Measurements from ENCODE around the gene DOK5. TPM values are rescaled to one million over a fixed set of nuclear protein-coding genes. Genes with fewer than 3 reads are reported as not detected.

Gene DOK5
- total RNA-seq, 1 donor from 2014 or later, result 0.69 TPM

GRCh38 chr20:54587408-54587807, 112.0 kb downstream of the DOK5 start:
- DNase-seq (no peak), ATAC-seq (no peak)
- H3K27me3 ChIP-seq, result no peaks in the 10 kb centered on the region
- H3K27ac ChIP-seq, result no peak overlapping the region
- no peak for TF ChIP-seq CTCF (IDR thresholded peaks at IDR 0.05)
- no peaks in the 10 kb centered on the region for H3K36me3 ChIP-seq
- intact Hi-C loops (cut with DNase I), result no loop called here
- no peaks in the 10 kb centered on the region for H3K4me1 ChIP-seq
- no peaks in the 10 kb centered on the region for H3K9me3 ChIP-seq
- no peak overlapping the region for H3K4me3 ChIP-seq

GRCh38 chr20:54589402-54590030, 114.1 kb downstream of the DOK5 start:
- Histone ChIP-seq H3K36me3 (no peaks in the 10 kb centered on the region), H3K4me3 (no peak overlapping the region), H3K4me1 (no peaks in the 10 kb centered on the region), H3K9me3 (no peaks in the 10 kb centered on the region), H3K27ac (no peak overlapping the region), H3K27me3 (no peaks in the 10 kb centered on the region)
- no peak for TF ChIP-seq CTCF (IDR thresholded peaks at IDR 0.05)
- DNase-seq (no peak), ATAC-seq (no peak)
- intact Hi-C loops (cut with DNase I), result no loop called here

GRCh38 chr20:54590856-54591255, 115.5 kb downstream of the DOK5 start:
- DNase-seq (no peak), ATAC-seq (no peak)
- no peak overlapping the region for H3K27ac ChIP-seq
- no peak for TF ChIP-seq CTCF (IDR thresholded peaks at IDR 0.05)
- H3K4me3 ChIP-seq, result no peak overlapping the region
- H3K4me1 ChIP-seq, result no peaks in the 10 kb centered on the region
- no peaks in the 10 kb centered on the region for H3K9me3 ChIP-seq
- intact Hi-C loops (cut with DNase I), result no loop called here
- H3K27me3 ChIP-seq, result no peaks in the 10 kb centered on the region
- H3K36me3 ChIP-seq, result no peaks in the 10 kb centered on the region

GRCh38 chr20:54596651-54597050, 121.3 kb downstream of the DOK5 start:
- Histone ChIP-seq H3K27ac (no peak overlapping the region), H3K9me3 (no peaks in the 10 kb centered on the region), H3K4me3 (no peak overlapping the region), H3K4me1 (no peaks in the 10 kb centered on the region), H3K27me3 (no peaks in the 10 kb centered on the region), H3K36me3 (no peaks in the 10 kb centered on the region)
- ATAC-seq (no peak), DNase-seq (no peak)
- no peak for TF ChIP-seq CTCF (IDR thresholded peaks at IDR 0.05)
- intact Hi-C loops (cut with DNase I), result no loop called here

- intact Hi-C loops (cut with DNase I), result no loop called here
- Histone ChIP-seq H3K36me3 (no peaks in the 10 kb centered on the region), H3K4me1 (no peaks in the 10 kb centered on the region), H3K4me3 (no peak overlapping the region), H3K27me3 (no peaks in the 10 kb centered on the region), H3K27ac (no peak overlapping the region), H3K9me3 (no peaks in the 10 kb centered on the region)
- TF ChIP-seq CTCF (IDR thresholded peaks at IDR 0.05), result no peak
- no peak for DNase-seq
- no peak for ATAC-seq
Observed at GRCh38 chr20:54598352-54598751, 123.0 kb downstream of the DOK5 start.

- H3K27ac ChIP-seq, result no peak overlapping the region
- intact Hi-C loops (cut with DNase I), result no loop called here
- no peaks in the 10 kb centered on the region for H3K4me1 ChIP-seq
- H3K36me3 ChIP-seq, result no peaks in the 10 kb centered on the region
- no peak for DNase-seq
- no peaks in the 10 kb centered on the region for H3K27me3 ChIP-seq
- no peaks in the 10 kb centered on the region for H3K9me3 ChIP-seq
- no peak for ATAC-seq
- TF ChIP-seq CTCF (IDR thresholded peaks at IDR 0.05), result no peak
- no peak overlapping the region for H3K4me3 ChIP-seq
Observed at GRCh38 chr20:54600634-54601033, 125.2 kb downstream of the DOK5 start.

All from upper lobe of right lung (tissue), 1 donor.